Activated naive CD4-positive, alpha-beta T cell treated with anti-CD3 and anti-CD28 coated beads, Interleukin-2, amount 50 U/mL, for 24 hours (primary cell): ENCODE results near the gene PCDHA8.

ENCODE experiments used
- H3K27ac Mint-ChIP-seq: one replicate; pipeline ENCODE4 v1.8.0; 2021; ENCODE audit warnings: mild to moderate bottlenecking, mixed read lengths
- H3K27me3 Mint-ChIP-seq: one replicate; pipeline ENCODE4 v1.8.0; 2021; ENCODE audit warnings: mixed read lengths
- H3K36me3 Mint-ChIP-seq: one replicate; pipeline ENCODE4 v1.8.0; 2021; ENCODE audit warnings: mixed read lengths
- H3K4me1 Mint-ChIP-seq: one replicate; pipeline ENCODE4 v1.8.0; 2021; ENCODE audit warnings: mixed read lengths
- H3K4me3 Mint-ChIP-seq: one replicate; pipeline ENCODE4 v1.8.0; 2021; ENCODE audit warnings: mild to moderate bottlenecking, mixed read lengths
- H3K9me3 Mint-ChIP-seq: one replicate; pipeline ENCODE4 v1.8.0; 2021; ENCODE audit warnings: mixed read lengths

The PCDHA8 gene

DNA sequence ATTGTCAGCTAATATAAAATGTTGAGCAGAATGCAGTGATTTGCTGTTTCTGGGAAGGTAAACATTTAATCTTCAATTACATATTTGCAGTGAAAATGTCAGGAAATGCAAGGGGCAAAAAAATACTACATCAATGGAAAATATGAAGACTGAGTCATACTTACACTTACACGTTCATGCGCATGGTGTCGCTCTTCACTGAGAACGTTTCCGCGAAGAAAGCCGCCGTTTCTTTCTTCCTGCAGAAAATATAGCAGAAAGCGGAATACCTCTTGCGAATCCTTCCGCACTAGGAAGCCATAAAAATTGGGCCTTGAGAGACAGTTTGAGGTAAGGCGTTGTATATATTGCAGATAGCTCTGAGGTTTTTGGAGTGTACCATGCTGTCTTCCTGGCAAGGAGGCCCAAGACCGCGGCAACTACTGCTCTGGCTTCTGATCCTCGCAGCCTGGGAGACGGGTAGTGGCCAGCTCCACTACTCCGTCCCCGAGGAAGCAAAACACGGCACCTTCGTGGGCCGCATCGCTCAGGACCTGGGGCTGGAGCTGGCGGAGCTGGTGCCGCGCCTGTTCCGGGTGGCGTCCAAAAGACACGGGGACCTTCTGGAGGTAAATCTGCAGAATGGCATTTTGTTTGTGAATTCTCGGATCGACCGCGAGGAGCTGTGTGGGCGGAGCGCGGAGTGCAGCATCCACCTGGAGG, 41.1 kb downstream of the PCDHA8 start, which contains the start of gene PCDHA13:
Gene PCDHA13 (plus strand): TSS at position 236 of the 702 bp plus-strand sequence. CDS start 145 bp downstream, at position 381.
- no peak within 1 kb of the TSS for H3K4me3 Mint-ChIP-seq
- H3K9me3 Mint-ChIP-seq, result peaks cover 37% of the 10 kb centered on the region
- peaks cover 16% of the 10 kb centered on the region for H3K36me3 Mint-ChIP-seq
- H3K27me3 Mint-ChIP-seq, result peaks cover 31% of the 10 kb centered on the region
- H3K4me1 Mint-ChIP-seq, result no peaks in the 10 kb centered on the region
- no peak within 1 kb of the TSS for H3K27ac Mint-ChIP-seq

DNA sequence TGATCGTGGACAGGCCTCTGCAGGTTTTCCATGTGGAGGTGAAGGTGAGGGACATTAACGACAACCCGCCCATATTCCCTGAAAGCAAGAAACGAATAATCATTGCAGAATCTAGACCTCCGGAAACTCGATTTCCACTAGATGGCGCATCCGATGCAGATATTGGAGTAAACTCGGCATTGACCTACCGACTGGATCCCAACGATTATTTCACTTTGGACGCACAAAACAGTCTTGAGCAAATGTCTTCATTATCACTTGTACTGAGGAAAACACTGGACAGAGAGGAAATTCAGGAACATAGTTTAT, 41.6 kb downstream of the PCDHA8 start:
- peaks cover 42% of the 10 kb centered on the region for H3K9me3 Mint-ChIP-seq
- H3K4me3 Mint-ChIP-seq, result no peak overlapping the region
- H3K27me3 Mint-ChIP-seq, result peaks cover 34% of the 10 kb centered on the region
- no peaks in the 10 kb centered on the region for H3K4me1 Mint-ChIP-seq
- no peak overlapping the region for H3K27ac Mint-ChIP-seq
- H3K36me3 Mint-ChIP-seq, result peaks cover 16% of the 10 kb centered on the region

DNA sequence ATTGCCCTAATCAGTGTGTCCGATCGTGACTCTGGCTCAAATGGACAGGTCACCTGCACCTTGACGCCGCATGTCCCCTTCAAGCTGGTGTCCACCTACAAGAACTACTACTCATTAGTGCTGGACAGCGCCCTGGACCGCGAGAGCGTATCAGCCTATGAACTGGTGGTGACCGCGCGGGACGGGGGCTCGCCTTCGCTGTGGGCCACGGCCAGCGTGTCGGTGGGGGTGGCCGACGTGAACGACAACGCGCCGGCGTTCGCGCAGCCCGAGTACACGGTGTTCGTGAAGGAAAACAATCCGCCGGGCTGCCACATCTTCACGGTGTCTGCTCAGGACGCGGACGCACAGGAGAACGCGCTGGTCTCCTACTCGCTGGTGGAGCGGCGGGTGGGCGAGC, 42.4 kb downstream of the PCDHA8 start:
- Mint-ChIP-seq H3K9me3 (peaks cover 47% of the 10 kb centered on the region), H3K4me1 (no peaks in the 10 kb centered on the region), H3K27ac (no peak overlapping the region), H3K4me3 (no peak overlapping the region), H3K27me3 (peaks cover 36% of the 10 kb centered on the region), H3K36me3 (peaks cover 16% of the 10 kb centered on the region)

DNA sequence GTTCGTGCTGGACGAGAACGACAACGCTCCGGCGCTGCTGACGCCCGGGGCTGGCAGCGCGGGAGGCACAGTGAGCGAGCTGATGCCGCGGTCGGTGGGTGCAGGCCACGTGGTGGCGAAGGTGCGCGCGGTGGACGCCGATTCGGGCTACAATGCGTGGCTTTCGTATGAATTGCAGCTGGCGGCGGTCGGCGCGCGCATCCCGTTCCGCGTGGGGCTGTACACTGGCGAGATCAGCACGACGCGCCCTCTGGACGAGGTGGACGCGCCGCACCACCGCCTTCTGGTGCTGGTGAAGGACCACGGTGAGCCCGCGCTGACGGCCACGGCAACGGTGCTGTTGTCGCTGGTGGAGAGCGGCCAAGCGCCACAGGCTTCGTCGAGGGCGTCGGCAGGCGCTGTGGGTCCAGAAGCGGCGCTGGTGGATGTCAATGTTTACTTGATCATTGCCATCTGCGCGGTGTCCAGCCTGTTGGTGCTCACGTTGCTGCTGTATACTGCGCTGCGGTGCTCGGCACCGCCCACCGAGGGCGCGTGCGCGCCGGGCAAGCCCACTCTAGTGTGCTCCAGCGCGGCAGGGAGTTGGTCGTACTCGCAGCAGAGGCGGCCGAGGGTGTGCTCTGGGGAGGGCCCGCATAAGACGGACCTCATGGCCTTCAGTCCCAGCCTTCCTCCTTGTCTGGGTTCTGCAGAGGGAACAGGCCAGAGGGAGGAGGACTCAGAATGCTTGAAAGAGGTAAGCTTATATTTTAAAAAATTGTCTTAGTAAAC, 43.1 kb downstream of the PCDHA8 start:
- Mint-ChIP-seq H3K27ac (no peak overlapping the region), H3K9me3 (peaks cover 47% of the 10 kb centered on the region), H3K4me1 (no peaks in the 10 kb centered on the region), H3K4me3 (no peak overlapping the region), H3K36me3 (peaks cover 16% of the 10 kb centered on the region), H3K27me3 (peaks cover 36% of the 10 kb centered on the region)
